Measurements from ENCODE around the gene TTC6. TPM values are rescaled to one million over a fixed set of nuclear protein-coding genes. Genes with fewer than 3 reads are reported as not detected.

TTC6 gene
- polyA plus RNA-seq, 3 donors, result not detected

DNA sequence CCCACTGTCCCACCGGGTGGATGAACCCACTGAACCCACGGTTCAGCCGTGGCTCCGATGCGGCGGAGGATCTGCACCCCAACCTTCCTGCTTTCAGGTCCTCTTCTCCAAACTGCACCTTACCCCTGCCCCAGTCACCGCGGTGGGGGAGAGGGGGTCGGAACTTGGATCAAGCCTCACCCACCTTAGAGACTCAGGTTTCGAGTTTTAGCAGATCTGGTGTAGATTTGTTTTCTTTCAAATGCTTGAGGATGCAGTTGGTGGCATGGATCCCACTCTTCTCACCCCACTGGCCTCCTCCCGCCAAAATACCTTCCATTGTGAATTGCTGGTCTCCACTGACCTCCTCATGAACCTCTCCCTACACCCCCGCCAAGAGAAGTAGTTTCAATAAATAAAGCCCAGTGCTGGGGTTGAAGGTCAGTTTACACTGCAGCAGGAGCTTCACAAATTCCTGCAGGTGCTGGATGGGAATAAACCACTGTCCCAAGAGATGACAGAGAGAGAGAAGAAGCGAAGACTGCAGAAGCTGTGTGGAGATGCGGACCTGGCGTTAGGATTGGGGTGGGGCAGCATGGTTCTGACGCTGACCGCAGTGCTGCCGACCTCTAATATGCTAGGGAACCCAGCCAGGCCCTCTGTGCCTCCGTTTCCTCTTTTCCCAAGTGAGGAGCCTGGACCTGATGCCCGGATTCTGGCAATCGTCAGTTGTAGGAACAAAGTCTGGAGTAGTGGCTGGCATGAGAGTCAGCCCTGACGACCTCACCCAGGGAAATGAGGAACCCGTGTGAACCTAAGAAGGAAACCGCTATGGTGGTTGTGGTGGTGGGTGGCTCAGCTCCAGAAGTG, 7.4 kb downstream of the TTC6 start:
- peaks cover 4 to 7% of the 10 kb centered on the region in 2 donors for H3K36me3 Mint-ChIP-seq
- H3K27ac Mint-ChIP-seq, result no peak overlapping the region
- DNase-seq, result no peak
- no peaks in the 10 kb centered on the region for H3K36me3 ChIP-seq (replicated peaks in 1 of 2; ENCODE audit: control insufficient read depth in 1 of 2, insufficient read depth in 2 of 2, low read length in 2 of 2)
- peaks cover 7% of the 10 kb centered on the region for H3K4me1 Mint-ChIP-seq
- peaks cover 6 to 44% (median 34%) of the 10 kb centered on the region in 7 donors for H3K9me3 Mint-ChIP-seq
- H3K27me3 ChIP-seq (ENCODE audit: control insufficient read depth in 2 of 2, insufficient read depth in 2 of 2, low read length in 2 of 2), result peaks cover 63 to 70% of the 10 kb centered on the region in 2 donors
- WGBS (ENCODE audit: insufficient coverage), result 13% methylated on average over 13 of the region's 24 CpGs
- intact Hi-C loops (cut with micrococcal nuclease), result no loop called here
- H3K4me3 Mint-ChIP-seq, result peak overlapping the region in 1 of 2 donors; percentile 77
- H3K9ac ChIP-seq (ENCODE audit: insufficient read depth, low read length, poor library complexity, severe bottlenecking), result no peak overlapping the region
- H3K4me3 ChIP-seq (replicated peaks in 1 of 3; ENCODE audit: low read depth in 2 of 3, low read length in 3 of 3), result no peak overlapping the region
- no peaks in the 10 kb centered on the region for H3K79me2 ChIP-seq (ENCODE audit: insufficient read depth, low read length)
- H3K4me2 ChIP-seq (replicated peaks; ENCODE audit: extremely low read depth, low read length, poor library complexity, severe bottlenecking), result no peak overlapping the region
- no peaks in the 10 kb centered on the region for H4K20me1 ChIP-seq (ENCODE audit: insufficient read depth, low read length)
- peaks cover 0 to 3% of the 10 kb centered on the region in 2 donors for H3K4me1 ChIP-seq (ENCODE audit: control insufficient read depth in 1 of 2, insufficient read depth in 2 of 2, low read length in 2 of 2)
- H3K9me3 ChIP-seq (replicated peaks in 1 of 2; ENCODE audit: control insufficient read depth in 1 of 2, insufficient read depth in 1 of 2, low read length in 2 of 2), result peaks cover 29 to 48% of the 10 kb centered on the region in 2 donors
- no peak for TF ChIP-seq CTCF (IDR thresholded peaks at IDR 0.05)
- no peak overlapping the region for H2AFZ ChIP-seq (ENCODE audit: insufficient read depth, low read depth, low read length, poor library complexity, severe bottlenecking)
- H3K27me3 Mint-ChIP-seq (ENCODE audit: low read depth in 3 of 3), result peaks cover 70 to 80% (median 72%) of the 10 kb centered on the region in 3 donors
- H3K27ac ChIP-seq (ENCODE audit: low read depth in 1 of 2, low read length in 2 of 2), result no peak overlapping the region

DNA sequence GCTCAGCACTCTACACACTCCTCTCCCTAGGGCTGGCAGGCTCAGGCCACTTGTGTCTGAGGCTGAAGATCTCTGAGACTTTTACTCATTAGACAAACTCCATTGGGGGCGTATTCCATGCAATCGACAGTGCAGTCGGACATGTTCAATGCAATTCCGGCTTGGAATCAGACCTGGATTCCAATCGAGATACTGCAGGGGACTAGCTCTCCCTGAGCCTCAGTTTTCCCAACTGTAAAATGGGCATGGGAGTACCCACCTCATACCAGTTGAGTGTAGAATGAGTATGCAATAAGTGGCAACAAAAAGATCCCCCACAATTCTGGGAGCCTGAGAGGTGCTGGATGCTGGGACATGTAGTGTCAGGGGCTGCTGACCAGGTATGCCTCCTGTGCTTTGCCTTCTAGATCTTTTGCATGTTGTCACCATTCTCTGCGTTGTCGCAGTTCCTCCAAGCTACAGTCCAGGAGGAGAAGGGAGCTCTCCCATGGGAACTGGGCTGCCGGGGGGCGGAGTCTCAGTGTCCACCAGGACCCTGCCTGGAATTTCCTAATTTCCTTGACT, 8.3 kb downstream of the TTC6 start:
- peaks cover 53 to 60% of the 10 kb centered on the region in 2 donors for H3K27me3 ChIP-seq (ENCODE audit: control insufficient read depth in 2 of 2, insufficient read depth in 2 of 2, low read length in 2 of 2)
- no peak overlapping the region for H3K9ac ChIP-seq (ENCODE audit: insufficient read depth, low read length, poor library complexity, severe bottlenecking)
- H3K4me2 ChIP-seq (replicated peaks; ENCODE audit: extremely low read depth, low read length, poor library complexity, severe bottlenecking), result no peak overlapping the region
- no peaks in the 10 kb centered on the region for H3K36me3 ChIP-seq (replicated peaks in 1 of 2; ENCODE audit: control insufficient read depth in 1 of 2, insufficient read depth in 2 of 2, low read length in 2 of 2)
- H3K27ac ChIP-seq (ENCODE audit: low read depth in 1 of 2, low read length in 2 of 2), result no peak overlapping the region
- H3K9me3 ChIP-seq (replicated peaks in 1 of 2; ENCODE audit: control insufficient read depth in 1 of 2, insufficient read depth in 1 of 2, low read length in 2 of 2), result peaks cover 19 to 39% of the 10 kb centered on the region in 2 donors
- H3K9me3 Mint-ChIP-seq, result peaks cover 4 to 40% (median 30%) of the 10 kb centered on the region in 7 donors
- intact Hi-C loops (cut with micrococcal nuclease), result no loop called here
- TF ChIP-seq CTCF (IDR thresholded peaks at IDR 0.05), result no peak
- peaks cover 61 to 77% (median 64%) of the 10 kb centered on the region in 3 donors for H3K27me3 Mint-ChIP-seq (ENCODE audit: low read depth in 3 of 3)
- H3K36me3 Mint-ChIP-seq, result peaks cover 2 to 6% of the 10 kb centered on the region in 2 donors
- no peak for DNase-seq
- no peak overlapping the region for H3K27ac Mint-ChIP-seq
- 65% methylated on average over 8 of the region's 9 CpGs for whole genome bisulfite sequencing (ENCODE audit: insufficient coverage)
- no peak overlapping the region for H2AFZ ChIP-seq (ENCODE audit: insufficient read depth, low read depth, low read length, poor library complexity, severe bottlenecking)
- peak overlapping the region in 1 of 2 donors; percentile 70 for H3K4me3 Mint-ChIP-seq
- no peak overlapping the region for H3K4me3 ChIP-seq (replicated peaks in 1 of 3; ENCODE audit: low read depth in 2 of 3, low read length in 3 of 3)
- H3K79me2 ChIP-seq (ENCODE audit: insufficient read depth, low read length), result no peaks in the 10 kb centered on the region
- peaks cover 7% of the 10 kb centered on the region for H3K4me1 Mint-ChIP-seq
- peaks cover 0 to 3% of the 10 kb centered on the region in 2 donors for H3K4me1 ChIP-seq (ENCODE audit: control insufficient read depth in 1 of 2, insufficient read depth in 2 of 2, low read length in 2 of 2)
- no peaks in the 10 kb centered on the region for H4K20me1 ChIP-seq (ENCODE audit: insufficient read depth, low read length)

Measured in CD14-positive monocyte (primary cell).